Superior temporal gyrus (tissue), 1 donor: ENCODE measurements around the gene PIF1.
"Not testable (repeated sequence)": the region's sequence is repeated elsewhere in the genome, so short reads cannot be mapped to it uniquely, and the experiment has no call there.

Experiments
- DNase-seq: peaks from one replicate; pipeline ENCODE4 v3.0.0-alpha.2; 2016; ENCODE audit errors: extremely low spot score

The PIF1 gene

DNA sequence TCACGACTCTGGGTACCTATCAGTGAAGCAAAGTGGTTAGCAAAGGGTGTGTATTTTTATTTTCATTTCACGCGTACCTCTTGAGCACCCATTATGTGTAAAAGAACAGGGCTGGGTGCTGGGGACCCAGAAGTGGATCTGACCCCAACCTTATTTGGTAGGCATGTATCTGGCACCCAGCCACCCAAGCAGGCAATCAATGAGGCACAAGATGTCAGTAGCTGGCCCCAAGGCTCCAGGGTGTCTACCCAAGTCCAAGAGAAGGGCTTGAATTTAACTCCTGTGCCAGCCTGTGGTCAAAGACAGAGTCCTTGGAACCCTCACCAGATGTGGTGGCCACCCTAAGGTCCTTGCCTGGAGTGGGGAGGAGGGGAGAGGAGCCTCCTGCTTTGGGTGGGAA, 22.0 kb upstream of the PIF1 start:
- no peak for DNase-seq

DNA sequence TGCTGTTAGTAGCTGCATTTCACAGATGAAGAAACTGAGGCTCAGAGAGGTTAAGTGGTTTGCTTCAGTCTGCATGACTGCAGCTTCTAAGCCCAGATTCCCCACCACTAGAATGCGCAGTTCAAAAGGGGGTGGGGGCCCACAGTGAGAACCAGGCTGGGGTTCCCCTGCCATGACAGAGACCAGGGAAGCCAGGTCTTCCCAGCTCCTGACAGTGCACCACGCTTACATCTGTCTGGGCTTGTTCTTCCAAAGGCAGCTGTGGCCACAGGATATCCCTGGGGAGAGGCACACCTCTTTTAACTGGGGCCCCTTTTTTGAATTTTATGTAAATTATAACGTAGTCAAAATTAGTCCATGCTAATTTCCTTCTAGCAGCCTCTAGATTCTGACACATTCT, 21.6 kb upstream of the PIF1 start:
- no peak for DNase-seq

DNA sequence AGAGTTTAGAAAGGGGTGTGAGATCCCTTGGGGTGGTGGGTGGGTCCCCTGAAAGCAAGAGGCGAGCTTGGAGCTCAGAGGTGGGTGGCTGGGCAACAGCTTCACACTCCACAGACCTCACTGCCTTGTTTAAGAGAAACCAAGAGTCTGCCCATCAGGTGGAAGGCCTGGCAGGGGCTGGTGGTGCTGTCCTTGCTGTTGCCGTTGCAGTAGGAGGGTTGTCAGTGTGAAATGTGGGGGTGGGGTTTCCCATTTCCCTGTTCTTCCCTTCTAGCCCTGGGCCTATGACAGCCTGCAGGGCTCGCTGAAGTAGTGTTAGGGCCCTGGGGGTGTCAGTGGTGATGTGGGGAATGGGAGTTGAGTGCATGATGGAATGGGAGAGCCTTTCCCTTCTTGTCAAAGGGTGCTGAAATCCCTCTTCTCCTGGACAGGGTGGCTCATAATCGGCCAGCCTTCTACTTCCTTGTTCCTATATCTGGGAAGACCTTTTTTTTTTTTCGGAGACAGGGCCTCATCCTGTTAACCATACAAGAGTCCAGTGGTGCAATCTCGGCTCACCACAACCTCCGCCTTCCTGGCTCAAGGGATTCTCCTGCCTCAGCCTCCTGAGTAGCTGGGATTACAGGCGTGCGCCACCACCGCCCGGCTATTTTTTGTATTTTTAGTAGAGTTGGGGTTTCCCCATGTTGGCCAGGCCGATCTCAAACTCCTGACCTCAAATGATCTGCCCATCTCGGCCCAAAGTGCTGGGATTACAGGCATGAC, 20.6 kb upstream of the PIF1 start:
- no peak for DNase-seq

DNA sequence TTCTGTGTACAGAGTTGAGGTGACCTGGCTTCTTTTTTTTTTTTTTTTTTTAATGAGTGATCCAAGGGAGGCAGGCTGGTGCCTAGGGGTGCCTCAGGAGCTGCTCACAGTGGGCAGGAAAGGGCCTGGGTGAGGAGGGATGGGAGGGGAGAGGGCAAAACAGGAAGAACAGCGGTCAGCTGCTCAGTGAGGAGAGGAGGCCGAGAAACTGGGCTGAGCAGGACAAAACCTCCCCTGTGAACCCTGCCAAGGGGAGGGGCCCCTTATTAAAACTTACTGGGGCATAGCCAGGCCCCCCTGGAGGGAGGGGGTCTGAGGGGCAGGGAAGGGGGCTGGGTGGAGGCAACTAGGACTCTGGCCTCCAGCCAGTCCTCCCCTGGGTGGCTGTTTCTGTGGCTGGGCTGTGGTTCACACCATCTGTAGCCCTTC, 19.8 kb upstream of the PIF1 start:
- no peak for DNase-seq

DNA sequence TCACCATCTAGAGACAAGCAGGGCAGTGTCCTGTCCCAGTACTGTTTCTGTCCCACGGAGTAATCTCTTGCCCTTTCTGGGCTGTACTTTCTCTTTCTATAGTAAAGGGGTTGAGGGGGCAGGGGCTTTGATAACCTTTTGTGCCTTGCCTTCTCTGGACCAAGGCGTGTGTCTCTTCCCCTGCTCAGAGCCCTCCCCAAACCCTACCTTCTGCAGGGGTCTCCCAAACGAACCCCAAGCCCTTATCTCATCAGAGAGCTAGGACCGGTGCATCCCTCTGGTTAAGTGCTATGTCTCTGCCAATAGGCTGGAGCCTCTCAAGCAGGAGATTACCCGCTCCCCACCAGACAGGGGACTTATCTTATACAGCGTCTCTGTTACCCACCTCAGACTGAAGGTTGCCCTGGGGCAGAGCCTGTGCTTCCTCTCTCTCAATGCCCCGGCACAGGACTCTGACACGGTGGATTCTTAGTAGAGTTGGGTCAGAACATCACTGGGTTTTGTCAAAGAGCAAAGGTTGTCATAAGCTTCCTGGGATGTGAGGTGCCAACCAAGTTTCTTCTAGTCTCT, 19.2 kb upstream of the PIF1 start:
- DNase-seq = no peak

DNA sequence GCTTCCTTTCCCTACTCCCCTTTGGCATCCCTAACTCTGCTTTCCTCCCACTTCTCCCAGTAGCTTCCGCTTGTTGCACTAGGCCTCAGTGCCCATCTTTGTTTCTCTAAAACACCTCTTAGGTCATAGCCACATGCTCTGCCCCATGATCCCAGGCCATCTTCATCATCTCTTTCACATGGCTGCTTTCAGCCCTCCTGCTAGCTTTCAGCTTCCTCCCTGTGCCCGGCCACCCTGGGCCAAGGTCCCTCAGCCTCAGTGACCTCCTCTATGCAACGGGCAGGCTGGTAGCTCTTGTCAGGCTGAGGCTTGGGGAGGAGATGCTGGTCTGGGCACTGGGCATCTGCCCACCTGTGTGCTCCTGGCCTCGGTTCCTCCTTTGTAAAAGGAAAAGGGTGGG, 18.5 kb upstream of the PIF1 start:
- DNase-seq = no peak

DNA sequence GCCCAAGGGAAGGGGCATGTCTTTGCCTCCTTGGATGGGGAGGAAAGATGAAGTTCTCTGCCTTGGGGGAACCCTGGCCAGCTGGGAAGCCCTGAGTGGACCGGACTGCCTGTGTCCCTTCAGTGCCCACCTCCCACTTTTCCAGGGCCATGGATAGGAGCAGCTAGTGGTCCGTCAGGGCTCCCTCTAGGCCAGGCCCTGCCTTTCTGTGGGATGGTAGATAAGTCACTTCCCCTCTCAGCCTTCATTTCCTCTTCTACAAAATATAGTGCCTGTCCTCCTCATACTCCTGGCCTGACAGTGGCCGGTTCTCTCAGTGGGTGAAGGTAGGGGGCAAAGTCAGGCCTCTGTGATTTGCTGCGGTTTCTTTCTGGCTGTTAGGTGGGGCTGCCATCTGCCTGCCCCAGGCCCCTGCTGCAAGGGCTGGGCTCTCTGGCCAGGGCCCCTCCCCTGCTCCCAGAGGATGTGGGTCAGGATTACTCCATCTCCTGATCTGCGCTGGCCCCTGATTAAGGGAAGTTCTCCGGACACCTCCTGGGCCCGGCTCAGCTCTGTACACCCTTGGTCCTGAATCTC, 17.6 kb upstream of the PIF1 start:
- no peak for DNase-seq

DNA sequence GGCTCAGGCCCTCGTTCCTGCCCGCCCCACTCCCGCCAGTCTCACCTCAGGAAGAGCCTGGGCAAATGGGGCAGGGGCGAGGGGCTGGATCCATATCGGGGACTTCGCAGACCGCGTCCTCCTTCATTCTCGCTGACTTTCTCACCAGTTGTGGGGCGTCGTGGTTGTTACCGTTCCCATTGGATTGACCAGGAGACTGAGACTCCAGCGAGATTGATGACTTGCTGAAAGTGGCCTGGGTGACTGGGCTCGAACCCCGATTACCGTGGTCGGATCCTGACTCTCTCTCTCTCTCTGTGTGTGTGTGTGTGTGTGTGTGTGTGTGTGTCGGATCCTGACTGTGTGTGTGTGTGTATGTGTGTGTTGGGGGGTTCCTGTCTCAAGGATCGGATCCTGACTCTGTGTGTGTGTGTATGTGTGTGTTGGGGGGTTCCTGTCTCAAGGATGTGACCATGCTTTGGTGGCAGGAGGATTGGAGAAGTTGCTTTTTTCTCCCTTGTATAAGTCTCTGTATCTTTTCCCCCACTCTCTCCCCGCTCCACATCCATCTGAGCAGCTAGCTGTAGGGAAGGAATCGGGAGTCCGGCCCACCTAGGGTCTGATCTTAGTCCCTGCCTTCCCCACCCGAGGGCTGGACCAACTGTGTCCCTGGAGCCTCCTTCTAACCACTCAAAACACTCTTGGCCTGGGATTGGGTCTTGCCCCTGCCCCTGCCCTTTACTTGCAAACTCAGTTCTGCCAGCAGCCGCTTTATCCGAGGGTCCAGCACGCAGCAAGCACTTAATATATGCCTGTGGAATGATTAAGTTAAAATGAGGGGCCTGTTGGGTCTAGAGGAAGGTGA, 16.9 kb upstream of the PIF1 start:
- DNase-seq = no peak

DNA sequence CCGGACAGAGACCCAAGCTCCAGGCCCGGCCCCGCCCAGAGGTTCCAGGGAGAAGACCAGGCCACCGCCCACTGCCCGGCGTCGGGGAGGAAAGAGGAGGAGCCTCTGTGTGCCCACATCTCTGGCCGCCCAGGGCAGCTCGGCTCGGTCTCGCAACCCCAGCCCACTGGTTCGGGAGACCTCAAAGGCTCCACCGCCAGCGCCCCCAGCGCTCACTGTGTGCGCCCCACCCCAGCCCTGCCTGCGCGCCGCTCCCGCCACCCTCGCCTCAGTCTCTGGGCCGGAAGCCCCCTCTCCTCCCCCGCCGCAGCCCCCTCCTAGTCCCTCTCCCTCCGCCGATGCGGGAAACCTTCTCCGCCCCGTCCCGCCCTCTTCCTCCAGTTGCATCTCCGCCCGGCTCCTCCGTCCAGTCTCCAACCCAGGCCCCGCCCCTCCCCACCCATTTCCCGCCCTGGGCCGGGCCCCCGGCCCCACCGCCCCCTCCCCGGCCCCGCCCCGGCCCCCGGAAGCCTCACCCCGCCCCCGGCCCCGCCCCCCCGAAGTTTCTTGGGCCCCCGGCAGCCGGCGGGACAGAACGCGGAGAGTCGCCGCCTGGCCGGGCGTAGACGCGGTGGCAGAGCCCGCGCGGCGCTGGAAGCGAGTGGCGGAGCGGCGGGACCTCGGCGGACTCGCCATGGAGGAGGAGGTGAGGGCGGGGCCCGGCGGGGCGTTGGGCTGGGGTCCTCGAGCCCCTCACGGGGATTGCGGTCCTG, 16.1 kb upstream of the PIF1 start, which contains the start of gene PLEKHO2:
Gene PLEKHO2, plus strand, starts transcription at position 572 of the 752 bp plus-strand sequence. Its CDS starts 102 bp downstream, at position 674.
- peak; percentile 79 for DNase-seq

DNA sequence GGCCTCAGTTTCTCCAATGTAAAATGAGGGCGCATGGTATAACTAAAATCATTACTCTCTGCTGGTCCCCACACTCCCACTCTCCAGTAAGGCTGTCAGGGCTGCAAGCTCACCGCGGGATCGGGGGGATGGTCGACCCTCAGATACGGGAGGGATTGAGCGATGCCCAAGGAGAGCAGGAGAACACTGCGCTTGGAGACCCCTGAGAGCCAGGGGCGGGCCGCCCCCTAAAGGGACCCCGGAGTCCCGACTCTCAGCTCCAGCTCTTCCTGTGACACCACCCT, 15.6 kb upstream of the PIF1 start:
- no peak for DNase-seq

DNA sequence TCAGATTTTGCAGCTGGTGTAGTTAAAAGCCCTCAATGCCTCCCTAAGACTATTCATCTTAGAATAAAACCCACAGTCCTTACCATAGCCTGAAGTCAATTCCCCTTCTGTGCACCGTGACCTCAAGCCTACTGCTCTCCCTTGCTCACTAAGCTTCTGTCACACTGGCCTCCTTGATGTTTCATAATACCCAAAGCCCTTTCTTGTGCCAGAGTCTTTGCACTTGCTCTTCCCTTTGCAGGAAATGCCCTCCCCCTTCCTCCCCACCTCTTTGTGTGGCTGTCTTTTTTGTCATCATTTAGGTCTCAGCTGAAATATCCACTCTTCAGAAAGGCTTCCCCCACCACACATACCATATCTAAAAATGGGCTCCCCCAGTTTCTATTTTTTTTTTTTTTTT, 12.1 kb upstream of the PIF1 start:
- no peak for DNase-seq

DNA sequence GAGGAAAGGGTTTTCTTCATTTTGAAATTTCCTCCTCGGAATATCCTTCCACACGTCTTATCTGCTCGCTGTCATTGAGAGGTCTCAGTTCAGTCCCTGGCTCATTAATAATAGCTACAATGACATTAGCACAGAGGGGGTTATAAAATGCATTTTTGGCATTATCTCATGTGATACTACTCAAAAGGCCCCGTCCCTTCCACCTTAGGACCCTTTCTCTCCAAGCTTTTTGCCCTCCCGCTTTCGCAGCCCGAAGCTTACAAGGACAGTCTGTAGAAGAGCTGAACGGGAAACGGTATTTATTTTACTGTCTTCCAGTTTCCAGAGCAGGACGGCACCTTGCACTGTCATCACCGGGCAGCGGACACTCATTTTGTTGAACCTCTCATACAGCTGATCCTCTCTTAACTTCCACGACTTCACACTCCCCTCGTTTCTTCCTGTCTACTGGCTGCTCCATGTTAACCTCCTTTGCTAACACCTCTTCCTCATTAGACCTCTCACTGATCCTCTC, 10.6 kb upstream of the PIF1 start:
- DNase-seq = no peak

DNA sequence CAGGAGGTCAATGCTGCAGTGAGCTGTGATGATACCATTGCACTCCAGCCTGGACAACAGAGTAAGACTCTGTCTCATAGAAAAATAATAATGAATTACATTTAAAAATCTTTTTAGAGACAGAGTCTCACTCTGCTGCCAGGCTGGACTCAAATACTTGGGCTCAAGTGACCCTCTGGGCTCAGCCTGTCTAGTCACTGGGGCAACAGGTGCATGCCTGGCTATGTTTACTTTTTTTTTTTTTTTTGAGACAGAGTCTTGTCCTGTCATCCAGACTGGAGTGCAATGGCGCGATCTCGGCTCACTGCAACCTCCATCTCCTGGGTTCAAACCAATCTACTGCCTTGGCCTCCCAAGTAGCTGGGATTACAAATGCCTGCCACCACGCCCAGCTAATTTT, 8.2 kb upstream of the PIF1 start:
- DNase-seq = no peak

DNA sequence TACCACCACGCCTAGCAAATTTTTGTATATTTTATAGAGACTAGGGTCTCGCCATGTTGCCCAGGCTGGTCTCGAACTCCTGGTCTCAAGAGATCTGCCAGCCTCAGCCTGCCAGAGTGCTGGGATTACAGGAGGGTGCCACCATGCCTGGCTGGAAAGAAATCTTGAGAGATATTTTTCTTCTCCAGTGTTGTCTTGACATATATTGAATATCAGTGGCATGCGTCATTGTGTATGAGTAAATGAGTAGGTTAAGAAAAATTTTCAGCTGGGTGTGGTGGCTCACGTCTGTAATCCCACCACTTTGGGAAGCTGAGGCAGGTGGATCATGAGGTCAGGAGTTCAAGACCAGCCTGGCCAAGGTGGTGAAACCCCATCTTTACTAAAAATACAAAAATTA, 3.5 kb upstream of the PIF1 start:
- DNase-seq = no peak

DNA sequence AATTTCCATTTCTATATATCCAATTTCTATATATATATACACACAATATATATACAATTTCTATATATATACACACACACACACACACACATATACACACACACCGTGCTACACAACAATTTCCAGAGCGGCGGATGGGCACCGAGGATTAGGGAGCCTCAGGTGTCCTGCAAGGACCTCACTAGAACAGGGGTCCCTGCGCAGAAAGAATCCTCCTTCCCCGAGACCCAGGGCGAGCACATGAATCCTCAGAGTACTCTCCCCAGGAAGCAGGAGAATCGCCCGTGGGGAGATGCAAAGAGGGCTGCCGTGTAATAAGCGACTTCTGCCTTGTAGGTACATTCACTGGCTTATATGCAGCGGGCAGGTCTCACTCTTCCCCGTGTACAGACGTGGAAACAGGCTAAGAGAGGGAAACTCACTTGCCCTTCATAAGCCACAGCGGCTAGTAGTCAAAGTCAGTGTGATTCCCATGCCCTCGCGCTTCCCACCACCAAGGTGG, 467 bp downstream of the PIF1 start:
- DNase-seq = peak; percentile 3

DNA sequence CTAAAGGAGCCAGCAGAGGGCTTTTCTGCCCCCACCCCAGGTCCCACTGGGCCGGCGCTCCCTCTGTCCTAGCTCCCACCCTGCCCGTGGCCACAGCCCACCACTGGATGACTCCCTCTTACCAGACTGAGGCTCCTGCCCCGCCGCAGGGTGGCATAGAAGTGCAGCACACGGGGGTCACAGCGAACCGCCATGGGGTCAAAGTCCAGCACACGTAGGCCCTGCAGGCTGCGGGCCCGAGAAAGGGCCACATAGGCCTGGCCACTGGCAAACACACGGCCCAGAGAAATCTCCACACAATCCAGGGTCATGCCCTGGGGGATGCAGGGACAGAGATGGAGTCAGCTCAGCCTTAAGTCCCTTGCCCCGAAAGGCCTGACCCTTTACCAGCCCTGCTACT, 9.0 kb downstream of the PIF1 start:
- DNase-seq = no peak

DNA sequence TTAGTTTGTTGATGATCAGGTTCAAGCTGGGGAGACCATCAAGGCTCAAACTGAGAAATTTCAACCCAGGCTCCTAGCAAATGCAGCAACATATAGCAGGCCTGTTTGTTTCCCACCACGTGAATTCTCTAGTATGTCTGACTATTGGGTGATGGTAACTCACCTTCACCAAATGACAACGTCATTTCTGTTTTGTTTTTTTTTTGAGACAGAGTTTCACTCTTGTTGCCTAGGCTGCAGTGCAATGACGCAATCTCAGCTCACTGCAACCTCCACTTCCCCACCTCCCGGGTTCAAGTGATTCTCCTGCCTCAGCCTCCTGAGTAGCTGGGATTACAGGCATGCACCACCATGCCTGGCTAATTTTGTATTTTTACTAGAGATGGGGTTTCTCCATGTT, 10.5 kb downstream of the PIF1 start:
- DNase-seq = not testable (repeated sequence)

DNA sequence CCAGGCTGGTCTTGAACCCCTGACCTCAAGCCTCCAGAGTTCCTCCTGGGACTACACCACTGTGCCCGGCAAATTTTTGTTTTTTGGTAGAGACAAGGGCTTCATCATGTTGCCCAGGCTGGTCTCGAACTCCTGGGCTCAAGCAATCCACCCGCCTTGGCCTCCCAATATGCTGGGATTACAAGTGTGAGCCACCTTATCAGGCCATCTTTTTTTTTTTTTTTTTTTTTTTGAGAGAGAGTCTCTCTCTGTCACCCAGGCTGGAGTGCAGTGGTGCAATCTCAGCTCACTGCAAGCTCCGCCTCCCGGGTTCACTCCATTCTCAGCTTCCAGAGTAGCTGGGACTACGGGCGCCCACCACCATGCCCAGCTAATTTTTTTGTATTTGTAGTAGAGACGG, 11.2 kb downstream of the PIF1 start:
- DNase-seq = not testable (repeated sequence)

DNA sequence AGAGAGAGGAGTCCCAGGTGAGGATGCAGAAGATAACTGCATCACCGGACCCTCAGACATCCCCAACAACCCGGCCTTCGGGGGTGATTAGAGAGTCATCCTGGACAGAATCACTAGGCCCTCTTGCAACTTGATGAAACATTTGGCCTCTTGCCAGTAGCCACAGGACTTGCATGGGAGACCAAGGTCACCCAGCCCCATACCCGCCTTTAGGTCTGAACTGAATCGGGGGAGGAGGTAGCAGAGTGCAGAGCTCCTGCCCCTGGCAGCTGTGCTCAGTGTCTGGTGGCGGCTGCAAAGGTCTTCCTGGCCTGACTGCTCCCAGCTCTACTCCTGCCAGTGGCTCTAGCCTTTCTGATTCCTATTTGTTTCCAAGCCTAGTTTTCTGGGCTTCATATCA, 12.4 kb downstream of the PIF1 start:
- DNase-seq = no peak

DNA sequence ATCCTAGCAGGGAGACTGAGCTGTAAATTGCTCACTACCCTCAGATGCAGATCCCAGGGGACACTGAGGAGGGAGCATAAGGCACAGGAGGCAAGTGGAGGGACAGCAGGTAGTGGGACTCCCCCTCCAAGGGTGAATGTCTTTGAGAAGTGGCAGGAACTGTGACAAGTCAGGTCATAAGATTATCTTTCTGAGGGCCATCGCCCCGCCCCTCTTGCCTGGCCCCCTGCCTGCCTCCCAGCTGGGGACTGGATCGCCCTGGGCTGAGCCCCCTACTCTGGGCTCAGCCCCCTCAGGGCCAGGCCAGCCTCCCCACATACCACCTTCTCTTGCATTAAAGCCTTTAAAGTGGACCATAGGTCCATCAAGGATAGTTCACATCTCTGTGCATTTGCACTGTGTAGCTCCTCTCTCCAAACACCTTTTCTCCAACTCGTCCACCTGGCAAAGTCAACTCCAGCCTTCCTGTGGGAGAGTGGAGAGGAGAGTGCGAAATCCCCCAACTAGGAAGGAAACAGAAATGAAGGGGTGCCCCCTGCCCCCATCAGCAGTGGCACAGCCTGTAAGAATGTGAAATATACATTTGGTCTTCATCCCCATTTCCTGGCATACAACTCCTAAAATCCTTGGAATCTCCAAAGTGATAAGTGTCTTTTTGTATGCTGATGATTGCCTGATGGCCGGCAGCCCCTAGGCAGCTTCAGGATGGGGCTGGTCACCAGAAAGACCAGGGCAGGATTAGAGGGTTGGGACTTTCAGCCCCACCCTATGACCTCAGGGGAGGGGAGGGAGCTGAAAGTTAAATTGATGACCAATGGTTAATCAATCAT, 14.7 kb downstream of the PIF1 start:
- no peak for DNase-seq
